Germinal center (tissue), 1 donor: ENCODE data around the gene STAB2.

ENCODE experiments used
- DNase-seq: peaks from one replicate; pipeline ENCODE4 v3.0.0; 2012; ENCODE audit warnings: mixed read lengths, low spot score

The STAB2 gene, protein sequence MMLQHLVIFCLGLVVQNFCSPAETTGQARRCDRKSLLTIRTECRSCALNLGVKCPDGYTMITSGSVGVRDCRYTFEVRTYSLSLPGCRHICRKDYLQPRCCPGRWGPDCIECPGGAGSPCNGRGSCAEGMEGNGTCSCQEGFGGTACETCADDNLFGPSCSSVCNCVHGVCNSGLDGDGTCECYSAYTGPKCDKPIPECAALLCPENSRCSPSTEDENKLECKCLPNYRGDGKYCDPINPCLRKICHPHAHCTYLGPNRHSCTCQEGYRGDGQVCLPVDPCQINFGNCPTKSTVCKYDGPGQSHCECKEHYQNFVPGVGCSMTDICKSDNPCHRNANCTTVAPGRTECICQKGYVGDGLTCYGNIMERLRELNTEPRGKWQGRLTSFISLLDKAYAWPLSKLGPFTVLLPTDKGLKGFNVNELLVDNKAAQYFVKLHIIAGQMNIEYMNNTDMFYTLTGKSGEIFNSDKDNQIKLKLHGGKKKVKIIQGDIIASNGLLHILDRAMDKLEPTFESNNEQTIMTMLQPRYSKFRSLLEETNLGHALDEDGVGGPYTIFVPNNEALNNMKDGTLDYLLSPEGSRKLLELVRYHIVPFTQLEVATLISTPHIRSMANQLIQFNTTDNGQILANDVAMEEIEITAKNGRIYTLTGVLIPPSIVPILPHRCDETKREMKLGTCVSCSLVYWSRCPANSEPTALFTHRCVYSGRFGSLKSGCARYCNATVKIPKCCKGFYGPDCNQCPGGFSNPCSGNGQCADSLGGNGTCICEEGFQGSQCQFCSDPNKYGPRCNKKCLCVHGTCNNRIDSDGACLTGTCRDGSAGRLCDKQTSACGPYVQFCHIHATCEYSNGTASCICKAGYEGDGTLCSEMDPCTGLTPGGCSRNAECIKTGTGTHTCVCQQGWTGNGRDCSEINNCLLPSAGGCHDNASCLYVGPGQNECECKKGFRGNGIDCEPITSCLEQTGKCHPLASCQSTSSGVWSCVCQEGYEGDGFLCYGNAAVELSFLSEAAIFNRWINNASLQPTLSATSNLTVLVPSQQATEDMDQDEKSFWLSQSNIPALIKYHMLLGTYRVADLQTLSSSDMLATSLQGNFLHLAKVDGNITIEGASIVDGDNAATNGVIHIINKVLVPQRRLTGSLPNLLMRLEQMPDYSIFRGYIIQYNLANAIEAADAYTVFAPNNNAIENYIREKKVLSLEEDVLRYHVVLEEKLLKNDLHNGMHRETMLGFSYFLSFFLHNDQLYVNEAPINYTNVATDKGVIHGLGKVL (N-terminal part only)

DNA sequence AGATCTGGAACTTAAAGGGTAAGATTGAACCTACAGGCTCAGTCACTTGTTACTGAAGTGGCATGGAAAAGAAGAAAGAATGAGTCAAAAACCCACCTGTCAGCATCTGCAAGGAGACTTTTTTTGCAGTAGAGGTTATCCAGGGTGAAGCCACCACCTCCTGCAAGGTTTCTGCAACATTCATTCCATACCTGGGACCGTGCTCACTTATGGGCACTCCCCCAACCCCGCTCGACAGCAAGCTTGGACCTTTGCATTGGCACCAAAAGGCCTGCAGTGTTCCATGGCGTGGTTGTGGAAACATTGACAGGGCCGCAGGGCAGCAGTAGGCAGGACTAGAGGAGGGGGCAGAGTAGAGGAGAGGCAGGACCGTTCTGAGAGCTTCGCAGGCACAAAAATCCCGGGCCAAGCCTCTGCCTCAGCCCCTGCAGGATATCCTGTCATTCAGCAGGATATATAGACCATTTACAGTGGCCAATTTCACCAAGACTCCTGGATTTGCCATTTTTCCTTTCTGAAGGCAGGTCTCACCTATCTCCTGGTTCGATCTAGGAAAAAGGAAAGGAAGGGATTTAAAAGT is at the start of gene STAB2:
Gene STAB2, plus strand, starts transcription at position 483 of the 580 bp plus-strand sequence. CDS start 204 bp downstream, outside the sequence.
- no peak for DNase-seq

DNA sequence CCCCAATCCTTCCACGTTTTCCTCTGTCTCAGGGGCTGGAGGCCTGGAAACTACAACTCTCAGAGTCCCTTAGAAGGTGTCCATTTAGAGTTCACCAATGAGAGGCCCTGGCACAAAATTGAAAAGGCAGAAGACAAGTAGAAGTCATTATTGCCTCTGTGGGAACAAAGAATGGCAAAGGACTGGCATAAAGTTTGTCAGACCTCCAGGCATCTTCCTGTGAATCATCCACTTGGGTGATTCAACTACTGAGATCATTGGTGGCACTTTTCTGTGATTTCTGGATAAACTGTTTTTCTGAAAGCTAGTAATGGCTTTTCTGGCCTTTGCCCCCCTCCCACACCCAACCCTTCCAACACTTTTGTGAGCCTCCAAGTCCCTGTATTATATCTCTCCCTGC is 48.7 kb upstream of the STAB2 start:
- DNase-seq: no peak

DNA sequence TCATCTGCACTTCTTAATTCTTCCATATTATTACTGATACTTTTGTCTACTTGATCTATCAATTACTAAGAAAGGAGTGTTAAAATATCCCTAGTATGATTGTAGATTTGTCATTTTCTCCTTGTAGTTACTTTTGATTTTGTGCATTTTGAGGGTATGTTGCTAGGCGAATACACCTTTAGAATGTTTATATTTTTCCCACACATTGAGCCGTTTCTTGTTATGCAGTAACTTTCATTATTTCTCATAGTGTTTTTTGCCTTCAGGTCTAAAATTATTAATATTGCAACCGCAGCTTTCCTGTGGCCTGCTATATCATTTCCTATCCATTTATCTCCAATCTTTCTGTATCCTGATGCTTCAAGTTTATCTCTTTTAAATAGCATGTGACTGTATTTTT is 46.8 kb upstream of the STAB2 start:
- DNase-seq: no peak

DNA sequence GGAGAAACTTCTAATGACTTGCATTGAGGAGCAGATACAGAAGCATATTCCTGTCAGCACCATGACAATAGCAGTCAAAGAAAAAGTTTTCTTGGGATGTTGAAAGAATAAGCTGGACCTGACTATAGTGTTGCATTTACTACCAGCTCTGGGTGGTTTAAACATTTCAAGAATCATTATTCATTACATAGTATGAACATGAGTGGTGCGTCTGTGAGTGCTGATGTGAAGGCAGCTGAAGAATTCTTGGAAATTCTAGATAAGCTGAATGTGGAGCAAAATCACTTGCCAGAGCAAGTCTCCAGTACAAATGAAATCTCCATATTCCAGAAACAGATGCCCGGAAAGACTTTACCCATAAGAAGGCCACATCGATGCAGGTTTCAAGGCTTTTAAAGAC is 45.0 kb upstream of the STAB2 start:
- DNase-seq: no peak

DNA sequence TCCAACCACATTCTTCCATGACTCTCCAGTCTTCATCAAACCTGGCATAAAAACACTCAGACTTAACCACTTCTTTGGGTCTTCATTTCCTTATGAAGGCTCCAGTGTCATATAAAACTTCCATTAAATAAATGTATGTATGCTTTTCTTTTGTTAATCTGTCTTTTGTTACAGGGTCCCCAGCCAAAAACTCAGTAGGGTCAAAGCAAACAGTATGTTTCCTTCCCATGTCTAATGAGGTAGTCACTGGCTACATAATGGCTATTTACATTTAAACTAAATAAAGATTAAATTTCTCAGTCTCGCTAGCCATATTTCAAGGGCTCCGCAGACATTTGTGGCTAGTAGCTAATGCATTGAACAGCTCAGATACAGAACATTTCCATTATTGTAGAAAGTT is 40.1 kb upstream of the STAB2 start:
- no peak for DNase-seq

DNA sequence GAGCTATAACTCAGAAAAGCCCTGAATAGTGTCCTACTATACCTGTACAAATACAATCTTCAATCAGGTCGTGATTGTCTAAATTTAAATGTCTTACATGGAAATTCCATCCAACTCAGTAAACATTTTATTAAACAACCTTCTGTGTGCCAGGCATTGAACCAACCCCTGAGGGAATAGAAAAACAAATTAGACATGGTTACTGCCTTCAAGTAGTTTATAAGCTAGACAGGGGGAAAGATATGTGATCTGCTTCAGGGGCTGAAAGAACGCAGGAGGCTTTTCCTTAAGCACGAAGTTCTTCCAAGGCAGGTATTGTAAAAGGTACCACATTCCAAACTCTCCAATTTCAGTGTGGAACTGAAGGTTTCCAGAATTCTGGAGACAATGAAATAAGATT is 39.7 kb upstream of the STAB2 start:
- no peak for DNase-seq

DNA sequence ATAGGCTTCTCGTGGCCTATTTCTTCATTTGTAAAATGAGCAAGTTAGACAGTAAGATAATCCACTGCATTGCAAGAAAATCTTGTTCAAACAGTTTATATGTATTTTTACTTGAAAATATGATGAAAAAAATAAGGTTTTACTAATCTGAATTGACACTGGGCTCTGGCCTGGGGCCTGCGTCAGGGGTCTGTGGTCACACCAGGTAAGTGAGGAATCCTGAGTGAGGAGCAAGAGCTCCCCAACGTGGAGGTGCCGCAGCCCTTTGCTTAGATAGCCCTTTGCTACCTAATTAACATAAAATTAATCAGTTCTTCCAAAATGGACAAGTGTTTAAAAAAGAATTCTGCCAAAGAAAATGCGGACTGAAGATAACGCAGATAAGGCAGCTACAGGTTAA is 39.1 kb upstream of the STAB2 start:
- no peak for DNase-seq

DNA sequence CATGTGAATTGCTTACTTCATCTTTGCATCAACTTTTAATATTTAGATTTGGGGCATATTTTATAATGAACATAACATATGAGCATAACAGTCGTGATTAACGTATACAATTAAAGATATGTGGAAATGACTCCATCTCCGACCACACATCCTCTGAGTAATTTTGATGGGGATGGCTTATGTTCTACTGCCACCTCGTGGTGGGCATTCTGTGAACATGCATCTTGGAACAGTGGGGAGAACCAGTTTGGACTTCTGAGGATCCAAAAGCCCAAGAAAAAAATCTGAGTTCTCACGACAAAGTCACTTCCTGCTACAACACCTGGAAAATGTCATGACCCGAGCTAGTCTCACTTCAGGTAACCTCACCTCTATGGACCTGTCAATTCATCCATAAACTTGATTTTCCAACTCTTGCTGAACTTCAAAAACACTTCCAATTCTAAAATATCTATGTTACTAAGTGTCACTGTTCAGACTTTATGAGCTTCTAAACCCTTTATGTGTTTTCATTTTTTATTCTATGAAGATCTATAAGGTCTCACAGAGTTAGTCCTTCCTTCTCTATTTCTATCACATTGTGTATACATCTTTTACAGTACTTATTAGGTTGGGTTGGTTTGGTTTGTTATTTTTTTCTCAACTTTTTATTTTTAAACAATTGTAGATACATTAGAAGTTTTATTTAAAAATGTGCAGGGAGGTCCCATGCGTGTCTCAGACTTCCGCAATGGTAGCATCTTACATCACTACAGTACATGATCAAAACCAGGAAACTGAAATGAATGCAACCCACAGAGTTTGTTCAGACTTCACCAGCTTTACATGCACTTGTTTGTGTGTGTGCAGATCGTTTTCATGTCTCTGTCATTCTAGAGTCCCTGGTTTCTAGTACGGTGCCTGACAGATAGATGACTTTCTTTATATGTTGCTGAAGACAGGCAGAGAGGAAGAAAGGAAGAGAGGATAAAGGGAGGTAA is 38.2 kb upstream of the STAB2 start:
- DNase-seq: peak; percentile 33

DNA sequence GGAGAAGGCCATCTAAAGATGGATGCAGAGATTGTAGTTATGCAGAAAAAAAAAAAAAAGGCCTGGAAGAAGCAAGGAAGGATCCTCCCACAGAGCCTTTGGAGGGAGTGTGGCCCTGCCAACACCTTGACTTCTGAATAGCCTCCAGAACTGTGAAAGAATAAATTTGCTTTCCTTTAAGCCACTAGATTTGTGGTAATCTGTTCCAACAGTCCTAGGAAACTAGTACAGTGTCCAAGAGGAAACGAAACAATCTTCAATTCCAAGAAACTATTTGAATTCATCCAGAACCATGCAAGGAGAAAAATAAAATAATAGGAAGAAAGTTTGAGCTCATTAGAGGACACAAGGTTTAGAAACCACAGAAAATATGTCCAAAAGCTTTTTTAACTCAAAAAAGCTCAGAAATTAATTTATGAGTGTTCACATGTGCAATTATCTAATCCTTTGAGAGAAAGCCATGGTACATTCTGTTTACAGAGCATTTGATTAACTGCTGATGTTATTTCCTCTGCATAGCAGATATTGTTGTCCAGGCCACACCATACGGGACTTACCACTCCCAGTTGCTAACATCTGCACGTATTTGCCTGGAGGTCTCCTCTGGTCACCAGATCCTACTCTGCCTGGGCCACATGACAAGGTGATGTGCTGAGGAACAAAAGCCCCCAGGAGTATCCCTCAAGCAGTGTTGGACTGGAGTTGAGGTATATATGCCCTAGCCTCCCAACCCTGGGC is 30.0 kb upstream of the STAB2 start:
- DNase-seq: no peak

DNA sequence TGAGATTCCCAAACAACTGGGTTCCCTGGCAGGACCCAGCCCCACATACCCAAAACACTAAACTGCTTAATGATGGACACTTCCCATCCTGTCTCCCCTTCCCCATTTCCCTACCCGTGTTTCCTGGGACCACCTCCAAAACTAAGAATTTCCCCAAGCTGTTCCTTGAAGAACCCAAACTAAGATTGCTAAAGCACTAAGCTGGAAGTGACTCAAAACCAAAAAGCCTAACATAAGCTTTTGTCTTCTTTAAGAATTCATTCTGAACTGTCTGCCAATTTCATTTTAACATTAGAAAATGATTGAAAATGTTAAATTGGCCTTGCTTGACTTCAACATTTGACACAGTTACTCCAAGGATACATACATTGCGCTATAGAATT is 29.5 kb upstream of the STAB2 start:
- no peak for DNase-seq

DNA sequence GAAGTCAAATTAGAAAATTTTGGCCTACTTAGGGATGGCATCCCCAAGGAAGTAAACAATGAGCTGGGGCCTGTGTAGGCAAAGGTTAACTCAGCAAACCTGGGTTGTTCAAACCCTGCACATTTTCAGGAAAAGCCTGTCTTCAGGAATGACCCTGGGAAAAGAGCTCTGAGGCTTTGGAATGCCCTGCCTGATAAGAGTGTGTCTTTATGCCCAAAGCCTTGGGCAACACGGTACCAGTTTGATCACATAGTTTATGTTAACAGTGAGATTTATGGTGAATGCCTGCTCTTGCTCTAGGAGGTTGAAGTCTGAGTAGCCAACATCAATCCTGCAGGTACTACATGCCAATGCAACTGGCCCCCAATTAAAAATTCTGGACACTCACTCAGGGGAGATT is 28.2 kb upstream of the STAB2 start:
- DNase-seq: no peak

DNA sequence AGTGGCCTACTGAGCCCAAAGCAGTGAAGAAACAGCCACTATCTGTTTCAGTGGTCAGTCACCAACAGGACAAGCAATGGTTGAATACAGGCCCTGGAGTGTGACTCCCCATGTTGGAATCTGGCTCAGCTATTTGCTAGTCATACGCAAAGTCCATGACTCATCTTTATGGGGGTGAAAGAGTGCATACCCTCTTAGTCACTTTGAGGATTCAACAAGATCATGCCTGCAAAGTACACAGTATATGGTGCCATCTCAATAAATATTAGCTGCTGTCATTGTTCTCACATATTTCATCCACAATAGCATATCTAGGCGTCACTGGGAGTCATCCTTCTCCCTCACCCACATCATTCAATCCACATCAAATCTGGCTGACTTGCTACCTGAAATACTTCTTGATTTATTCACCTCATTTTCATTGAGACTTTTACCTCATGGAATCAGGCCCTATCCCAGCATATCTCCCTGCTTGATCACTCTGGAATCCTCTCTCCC is 26.4 kb upstream of the STAB2 start:
- no peak for DNase-seq

DNA sequence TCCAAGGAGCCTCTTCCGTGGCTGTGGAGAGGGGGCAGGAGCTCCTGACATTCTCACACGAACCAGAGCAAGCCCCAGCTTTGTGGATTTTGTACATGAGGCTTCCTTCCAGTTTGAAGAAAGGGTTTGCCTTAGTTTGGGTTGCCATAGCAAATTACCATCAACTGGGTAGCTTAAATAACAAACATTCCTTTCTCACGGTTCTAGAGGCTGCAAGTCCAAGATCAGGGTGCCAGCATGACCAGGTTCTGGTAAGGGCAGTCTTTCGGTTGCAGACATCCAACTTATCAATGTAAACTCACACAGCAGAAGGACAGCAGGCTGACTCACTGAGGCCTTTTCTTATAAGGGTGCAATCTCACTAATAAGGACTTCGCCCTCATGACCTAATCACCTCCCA is 25.9 kb upstream of the STAB2 start:
- DNase-seq: no peak

DNA sequence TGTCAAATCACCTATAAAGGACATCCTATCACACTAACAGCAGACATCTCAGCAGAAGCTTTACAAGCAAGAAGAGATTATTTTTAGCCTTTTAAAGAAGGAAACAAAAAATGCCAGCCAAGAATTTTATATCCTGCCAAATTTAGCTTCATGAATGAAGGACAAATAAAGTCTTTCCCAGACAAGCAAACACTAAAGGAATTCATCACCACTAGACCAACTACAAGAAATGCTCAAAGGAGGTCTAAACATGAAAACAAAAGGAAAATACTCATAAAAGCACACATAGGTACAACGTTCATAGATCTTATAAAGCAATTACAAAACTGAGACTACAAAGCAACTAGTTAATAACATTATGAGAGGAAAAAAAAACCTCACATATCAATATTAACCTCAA is 20.7 kb upstream of the STAB2 start:
- no peak for DNase-seq

DNA sequence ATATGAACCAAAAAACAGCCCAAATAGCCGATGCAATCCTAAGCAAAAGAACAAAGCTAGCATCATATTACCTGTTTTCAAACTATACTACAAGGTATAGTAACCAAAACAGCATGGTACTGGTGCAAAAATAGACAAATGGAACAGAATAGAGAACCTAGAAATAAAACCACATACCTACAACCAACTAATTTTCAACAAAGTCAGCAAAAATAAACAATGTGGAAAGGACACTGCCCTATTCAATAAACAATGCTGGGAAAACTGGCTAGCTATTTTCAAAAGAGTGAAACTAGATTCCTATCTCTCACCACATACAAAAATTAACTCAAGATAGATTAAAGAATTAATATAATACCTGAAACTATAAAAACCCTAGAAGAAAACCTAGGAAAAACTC is 17.8 kb upstream of the STAB2 start:
- DNase-seq: no peak

DNA sequence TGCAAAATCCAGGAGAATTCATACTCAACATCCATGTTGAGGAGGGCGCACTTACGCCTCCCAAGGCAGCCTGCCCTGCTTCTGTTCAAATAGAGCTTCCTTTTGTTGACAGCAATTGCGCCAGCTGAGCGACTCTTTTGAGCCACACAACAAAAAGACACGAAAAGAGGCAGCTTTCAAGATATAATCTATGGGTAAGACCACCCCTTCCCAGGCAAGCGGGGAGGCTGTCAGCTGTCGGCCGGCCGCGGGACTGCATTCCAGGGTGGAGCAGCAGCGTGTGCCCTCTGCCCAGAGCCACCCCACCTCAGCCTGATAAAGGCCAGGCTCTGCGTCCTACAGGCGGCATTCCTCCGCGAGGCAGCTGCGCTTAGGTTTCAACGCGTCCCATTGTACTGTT is 15.8 kb upstream of the STAB2 start:
- no peak for DNase-seq

DNA sequence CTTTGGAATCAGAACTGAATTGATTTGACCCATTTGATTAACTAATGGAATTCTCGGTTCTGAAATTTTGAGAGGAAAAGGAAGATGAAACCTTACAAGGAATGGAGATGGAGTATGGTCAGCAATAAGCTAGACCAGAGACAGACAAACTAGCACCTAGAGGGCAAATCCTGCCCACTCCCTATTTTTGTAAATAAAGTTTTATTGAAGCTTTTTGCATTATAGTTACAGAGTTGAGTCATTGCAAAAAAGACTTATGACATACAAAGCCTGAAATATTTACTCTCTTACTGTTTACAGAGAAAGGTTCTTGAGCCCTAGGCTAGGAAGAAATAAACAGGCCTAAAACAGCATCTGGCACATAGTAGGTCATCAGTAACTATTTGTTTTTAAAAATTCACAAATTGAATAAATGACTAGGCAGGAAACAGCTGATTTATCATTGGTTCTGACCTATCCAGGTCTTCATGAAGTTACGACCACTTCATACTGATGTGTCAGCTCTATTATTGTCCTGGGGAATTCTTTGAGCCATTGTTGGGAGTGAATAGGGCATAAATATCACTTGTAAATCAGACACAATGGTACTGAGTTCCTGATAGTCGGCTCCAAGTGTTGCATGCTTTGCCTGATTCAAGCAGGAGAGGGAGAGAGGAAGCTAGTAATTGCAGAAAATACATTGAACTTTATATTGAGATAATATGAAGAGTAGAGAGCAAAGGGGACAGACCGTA is 14.6 kb upstream of the STAB2 start:
- DNase-seq: no peak

DNA sequence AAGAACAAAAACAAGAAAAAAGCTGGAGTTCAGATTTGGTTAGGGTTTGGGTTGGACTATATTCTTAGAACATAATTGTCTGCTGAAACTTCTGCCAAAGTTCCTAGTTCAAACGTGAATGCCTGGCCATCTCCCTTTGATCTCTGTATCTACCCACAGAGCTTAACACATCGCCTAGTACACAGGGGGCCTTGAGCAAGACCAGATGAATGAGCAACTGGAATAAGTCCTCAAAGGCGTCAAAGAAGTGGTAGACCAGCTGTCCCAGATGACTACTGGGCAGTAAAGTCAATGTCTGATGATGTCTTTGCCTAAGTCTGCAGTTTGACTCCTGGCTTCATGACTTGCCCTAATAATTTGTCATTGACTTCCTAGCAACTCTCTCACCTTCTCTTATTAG is 13.9 kb upstream of the STAB2 start:
- no peak for DNase-seq

DNA sequence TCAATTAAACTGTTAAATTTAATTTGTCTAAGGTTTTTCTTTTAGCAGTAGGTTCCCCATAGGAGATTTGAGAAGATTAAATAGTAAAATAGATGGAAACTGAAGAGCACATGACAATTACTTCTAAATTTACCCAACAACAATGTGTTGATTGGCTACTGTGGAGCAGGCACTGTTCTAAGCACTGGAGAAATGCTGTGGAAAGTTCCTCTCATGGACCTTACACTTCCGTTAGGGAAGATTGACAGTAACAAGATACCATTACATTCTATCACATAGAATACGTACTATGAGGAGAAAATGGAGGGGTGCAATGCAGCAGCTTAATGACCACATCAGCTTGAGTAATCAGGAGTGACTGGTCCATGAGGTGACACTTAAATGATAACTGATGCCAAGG is 8.1 kb upstream of the STAB2 start:
- no peak for DNase-seq
